GM10248 (cell line): ENCODE data around the gene PHYKPL.

Experiments
- CTCF ChIA-PET: fragments of 300-600 bp; sonication (Branson Sonifier 250); formaldehyde crosslinking; extraction: SDS; loops from one replicate; lab custom pipeline; 2021; ENCODE audit warnings: antibody characterized with exemption; lab: Yijun Ruan, JAX
- POLR2A ChIA-PET: fragments of 350-650 bp; sonication (Branson Sonifier 250); formaldehyde crosslinking; extraction: SDS; loops from one replicate; lab custom pipeline; 2020; ENCODE audit warnings: antibody characterized with exemption; lab: Yijun Ruan, JAX
- DNase-seq: peaks from one replicate; pipeline ENCODE4 v3.0.0; 2012; ENCODE audit errors: extremely low spot score
- TF ChIP-seq, protein P1 (sequence below): IDR thresholded peaks from 2 replicates; pipeline ENCODE4 v1.5.1; 2012; ENCODE audit warnings: mild to moderate bottlenecking, low read depth; ENCODE audit errors: extremely low read depth, missing control alignments, control extremely low read depth

The PHYKPL gene

DNA sequence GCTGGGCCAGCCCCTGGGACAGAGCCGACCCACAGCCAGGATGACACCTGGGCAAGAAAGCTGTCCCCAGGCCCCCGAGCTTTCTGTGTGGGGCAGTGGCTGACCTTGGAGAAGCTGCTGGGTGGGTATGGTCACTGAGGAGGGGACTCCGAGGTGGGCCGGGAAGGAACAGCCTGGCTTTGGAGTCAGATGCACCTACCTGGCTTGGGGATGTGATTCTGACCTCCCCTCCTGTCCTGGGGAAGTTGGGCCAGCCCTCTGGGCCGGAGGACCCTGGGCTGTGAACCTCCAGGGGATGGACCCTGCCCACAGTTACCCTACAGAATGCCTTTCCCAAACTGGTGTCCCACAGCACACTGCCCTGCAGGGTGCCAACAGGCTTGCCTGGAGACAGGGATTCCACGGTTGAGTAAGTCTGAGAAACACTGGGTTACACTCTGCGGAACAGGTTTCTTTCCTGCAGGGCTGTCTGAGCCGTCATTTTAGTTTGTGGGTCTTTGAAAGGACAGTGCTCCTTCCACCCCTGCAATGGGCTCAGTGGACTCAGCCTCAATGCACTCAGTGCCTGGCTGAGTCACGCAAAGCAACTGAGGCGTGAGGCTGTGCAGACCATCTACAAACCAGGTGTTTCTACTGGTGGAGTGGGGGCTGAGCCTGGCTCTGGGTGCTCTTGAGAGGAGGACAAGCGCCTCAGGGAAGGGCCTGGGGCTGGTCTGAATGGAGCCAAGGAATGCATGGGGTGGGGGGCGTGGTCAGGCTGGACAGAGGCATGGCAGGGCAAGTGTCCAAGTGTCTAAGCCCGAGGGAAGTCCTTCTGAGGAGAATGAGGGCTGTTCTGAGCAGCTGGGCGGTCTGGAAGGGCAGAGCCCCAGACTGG lies 41.3 kb upstream of the PHYKPL start:
- no peak for DNase-seq
- ChIA-PET POLR2A (no interaction called here), CTCF (interaction anchor here (1.0 kb wide), 1 partner anchor 10 kb away, joined by 5 read pairs; no protein-coding TSS in a partner anchor)
- TF ChIP-seq, protein P1, sequence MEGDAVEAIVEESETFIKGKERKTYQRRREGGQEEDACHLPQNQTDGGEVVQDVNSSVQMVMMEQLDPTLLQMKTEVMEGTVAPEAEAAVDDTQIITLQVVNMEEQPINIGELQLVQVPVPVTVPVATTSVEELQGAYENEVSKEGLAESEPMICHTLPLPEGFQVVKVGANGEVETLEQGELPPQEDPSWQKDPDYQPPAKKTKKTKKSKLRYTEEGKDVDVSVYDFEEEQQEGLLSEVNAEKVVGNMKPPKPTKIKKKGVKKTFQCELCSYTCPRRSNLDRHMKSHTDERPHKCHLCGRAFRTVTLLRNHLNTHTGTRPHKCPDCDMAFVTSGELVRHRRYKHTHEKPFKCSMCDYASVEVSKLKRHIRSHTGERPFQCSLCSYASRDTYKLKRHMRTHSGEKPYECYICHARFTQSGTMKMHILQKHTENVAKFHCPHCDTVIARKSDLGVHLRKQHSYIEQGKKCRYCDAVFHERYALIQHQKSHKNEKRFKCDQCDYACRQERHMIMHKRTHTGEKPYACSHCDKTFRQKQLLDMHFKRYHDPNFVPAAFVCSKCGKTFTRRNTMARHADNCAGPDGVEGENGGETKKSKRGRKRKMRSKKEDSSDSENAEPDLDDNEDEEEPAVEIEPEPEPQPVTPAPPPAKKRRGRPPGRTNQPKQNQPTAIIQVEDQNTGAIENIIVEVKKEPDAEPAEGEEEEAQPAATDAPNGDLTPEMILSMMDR, result no peak

DNA sequence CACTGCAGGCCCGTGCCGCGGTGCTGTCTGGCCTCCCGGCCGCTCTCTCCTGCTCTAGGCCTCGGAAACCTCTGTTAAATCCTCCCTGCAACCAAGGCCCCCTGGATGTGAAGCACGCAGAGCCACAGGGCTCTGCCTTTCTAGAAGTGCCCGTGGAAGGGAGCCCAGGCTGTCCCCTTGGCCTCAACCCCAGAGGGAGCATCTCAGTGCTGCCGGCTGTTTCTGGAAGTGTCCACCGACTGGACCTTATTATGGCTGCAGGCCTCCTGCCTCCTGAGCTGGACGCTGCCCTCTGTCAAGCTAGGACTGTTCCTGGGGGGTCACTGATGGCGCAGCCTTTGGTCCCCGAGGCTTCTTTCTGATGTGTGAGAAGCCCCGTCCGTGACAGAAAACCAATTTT lies 40.4 kb upstream of the PHYKPL start:
- ChIA-PET POLR2A (no interaction called here), CTCF (interaction anchor here (1.0 to 1.5 kb wide), 3 partner anchors 11 to 279 kb away, joined by 3 to 5 read pairs (median 3); no protein-coding TSS in a partner anchor)
- TF ChIP-seq, protein P1, result no peak
- DNase-seq, result no peak

DNA sequence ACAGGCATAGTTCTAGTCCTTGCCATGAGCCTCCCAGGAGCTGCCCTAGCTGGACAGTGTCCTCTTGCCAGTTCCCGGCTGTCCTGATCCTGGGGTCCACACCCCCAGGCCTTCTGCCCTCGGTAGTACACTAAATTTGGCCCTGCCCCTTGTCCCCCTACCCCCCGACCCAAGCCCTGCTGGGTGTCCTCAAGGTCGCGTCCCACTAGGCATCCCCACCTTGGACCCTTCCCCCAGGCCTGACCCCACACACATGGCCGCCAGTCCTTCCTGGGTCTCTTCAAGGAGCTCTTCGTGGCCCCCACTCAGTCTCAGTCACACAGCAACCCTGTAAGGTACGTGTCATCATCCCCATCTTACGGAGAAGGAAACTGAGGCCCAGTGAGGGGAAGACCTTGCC lies 40.0 kb upstream of the PHYKPL start:
- CTCF ChIA-PET, result interaction anchor here (1.0 to 2.2 kb wide), 3 partner anchors 8 to 280 kb away, joined by 3 to 21 read pairs (median 3); no protein-coding TSS in a partner anchor
- POLR2A ChIA-PET, result no interaction called here
- DNase-seq, result no peak
- TF ChIP-seq, protein P1, result no peak

DNA sequence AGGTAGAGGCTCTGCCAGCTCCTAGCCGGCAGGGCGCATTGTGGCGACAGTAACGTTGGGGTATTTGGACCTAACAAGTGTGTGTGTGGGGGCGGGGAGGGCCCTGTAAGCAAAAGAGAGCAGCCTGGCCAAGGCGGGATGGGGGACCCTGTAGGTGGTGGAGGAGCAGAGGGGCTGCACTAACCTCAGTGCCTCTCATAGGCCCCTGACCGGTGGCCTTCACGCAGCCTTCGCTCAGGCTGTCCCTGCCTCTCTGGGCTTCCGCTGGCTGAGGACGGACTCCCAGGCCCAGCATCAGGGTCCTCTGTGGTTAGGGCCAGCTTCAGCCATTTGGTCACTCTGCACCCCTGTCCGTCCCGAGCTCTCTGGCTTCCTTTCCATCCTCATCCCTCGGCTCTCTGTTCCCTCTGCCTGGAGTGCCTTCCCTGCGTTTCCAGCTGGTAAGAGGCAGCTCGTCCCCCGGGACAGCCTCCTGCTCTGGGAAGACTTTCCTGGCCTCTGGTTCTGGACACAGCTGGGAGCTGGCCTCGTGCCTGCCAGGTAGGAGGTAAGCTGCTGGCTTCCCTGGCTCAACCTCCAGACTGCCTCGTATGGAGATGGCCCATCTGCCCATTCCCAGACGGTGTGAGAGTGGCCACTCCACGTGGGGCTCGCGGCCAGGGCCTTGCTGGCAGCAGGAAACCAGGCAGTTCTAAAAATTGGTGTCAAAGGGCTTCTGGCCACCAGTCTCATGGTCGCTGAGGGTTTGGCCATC lies 39.3 kb upstream of the PHYKPL start:
- CTCF ChIA-PET, result interaction anchor here (1.0 to 2.2 kb wide), 4 partner anchors 9 to 1222 kb away, joined by 3 to 21 read pairs (median 3); no protein-coding TSS in a partner anchor
- POLR2A ChIA-PET, result no interaction called here
- TF ChIP-seq, protein P1, result no peak
- DNase-seq, result no peak

- ChIA-PET POLR2A (no interaction called here), CTCF (interaction anchor here (1.1 to 2.2 kb wide), 4 partner anchors 10 to 1222 kb away, joined by 3 to 21 read pairs (median 3); no protein-coding TSS in a partner anchor)
- TF ChIP-seq, protein P1, result no peak
- DNase-seq, result no peak
Observed at GRCh38 chr5:178271231-178271630, 38.6 kb upstream of the PHYKPL start.

DNA sequence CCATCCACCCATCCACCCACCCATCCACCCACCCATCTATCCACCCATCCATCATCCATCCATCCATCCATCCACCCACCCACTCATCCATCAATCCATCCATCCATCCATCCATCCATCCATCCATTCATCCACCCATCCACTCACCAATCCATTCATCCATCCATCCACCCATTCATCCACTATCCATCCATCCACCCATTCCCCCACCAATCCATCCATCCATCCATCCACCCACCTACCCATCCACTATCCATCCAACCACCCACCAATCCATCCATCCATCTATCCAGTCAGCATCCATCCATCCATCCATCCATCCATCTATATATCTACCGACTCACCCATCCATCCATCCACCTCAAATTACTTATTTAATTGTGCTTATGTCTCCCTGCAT lies 36.9 kb upstream of the PHYKPL start:
- CTCF ChIA-PET, result interaction anchor here (1.6 kb wide), 1 partner anchor 14 kb away, joined by 5 read pairs; no protein-coding TSS in a partner anchor
- TF ChIP-seq, protein P1, result no peak
- no peak for DNase-seq
- POLR2A ChIA-PET, result no interaction called here
